ENCODE measurements around the gene UCN.

DNA sequence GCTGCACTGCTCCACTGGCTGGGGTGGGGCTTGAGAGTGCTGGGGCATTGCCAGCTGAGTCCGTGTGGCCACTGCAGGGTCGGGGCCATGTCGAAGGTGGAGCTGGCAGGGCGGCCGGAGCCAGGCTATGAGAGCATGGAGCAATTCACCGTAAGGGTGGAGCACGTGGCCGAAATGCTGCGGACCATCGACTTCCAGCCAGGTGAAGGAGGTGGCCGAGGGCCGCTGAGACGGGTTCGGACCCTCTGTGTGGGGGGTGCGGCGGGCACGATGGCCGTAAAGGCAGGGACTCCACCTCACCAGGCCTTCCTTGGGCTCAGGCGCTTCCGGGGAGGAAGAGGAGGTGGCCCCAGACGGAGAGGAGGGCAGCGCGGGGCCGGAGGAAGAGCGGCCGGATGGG, 2.1 kb downstream of the UCN start:
- TF ChIP-seq, protein P1, sequence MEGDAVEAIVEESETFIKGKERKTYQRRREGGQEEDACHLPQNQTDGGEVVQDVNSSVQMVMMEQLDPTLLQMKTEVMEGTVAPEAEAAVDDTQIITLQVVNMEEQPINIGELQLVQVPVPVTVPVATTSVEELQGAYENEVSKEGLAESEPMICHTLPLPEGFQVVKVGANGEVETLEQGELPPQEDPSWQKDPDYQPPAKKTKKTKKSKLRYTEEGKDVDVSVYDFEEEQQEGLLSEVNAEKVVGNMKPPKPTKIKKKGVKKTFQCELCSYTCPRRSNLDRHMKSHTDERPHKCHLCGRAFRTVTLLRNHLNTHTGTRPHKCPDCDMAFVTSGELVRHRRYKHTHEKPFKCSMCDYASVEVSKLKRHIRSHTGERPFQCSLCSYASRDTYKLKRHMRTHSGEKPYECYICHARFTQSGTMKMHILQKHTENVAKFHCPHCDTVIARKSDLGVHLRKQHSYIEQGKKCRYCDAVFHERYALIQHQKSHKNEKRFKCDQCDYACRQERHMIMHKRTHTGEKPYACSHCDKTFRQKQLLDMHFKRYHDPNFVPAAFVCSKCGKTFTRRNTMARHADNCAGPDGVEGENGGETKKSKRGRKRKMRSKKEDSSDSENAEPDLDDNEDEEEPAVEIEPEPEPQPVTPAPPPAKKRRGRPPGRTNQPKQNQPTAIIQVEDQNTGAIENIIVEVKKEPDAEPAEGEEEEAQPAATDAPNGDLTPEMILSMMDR (conservative IDR thresholded peaks at IDR 0.05): no peak
- TF ChIP-seq EZH2 (IDR thresholded peaks at IDR 0.05; ENCODE audit: low read depth): no peak

Measured in PC-9 (cell line).